ENCODE data around the gene CITED4. TPM values are rescaled to one million over a fixed set of nuclear protein-coding genes. Genes with fewer than 3 reads are reported as not detected.

The CITED4 gene
- polyA plus RNA-seq, 4 donors, result 3.8 to 7.7 (median 4.7) TPM

DNA sequence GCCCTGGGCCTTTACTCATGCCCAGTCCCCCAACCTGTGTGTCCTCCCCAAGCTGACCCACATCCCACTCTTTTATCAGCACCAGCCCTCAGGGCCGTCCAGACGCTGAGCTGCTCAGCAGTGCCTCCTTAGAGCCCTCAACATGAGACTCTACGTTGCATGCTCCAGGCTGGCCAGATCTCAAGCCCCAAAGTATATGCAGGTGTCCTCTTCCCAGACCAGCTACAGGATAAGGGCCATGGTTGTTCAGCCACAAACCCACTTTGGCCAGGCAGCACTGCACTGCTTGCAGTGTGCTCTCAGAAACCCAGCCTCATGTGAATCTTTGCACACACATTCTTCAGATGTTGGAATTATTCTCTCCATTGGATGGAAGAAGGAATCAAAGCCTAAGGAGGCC lies 6.0 kb downstream of the CITED4 start:
- no peak for DNase-seq (ENCODE audit: low read depth in 4 of 4, low spot score in 3 of 4)

- no peak for DNase-seq (ENCODE audit: low read depth in 4 of 4, low spot score in 3 of 4)
Observed at GRCh38 chr1:40855513-40855912, 6.7 kb downstream of the CITED4 start.

GRCh38 chr1:40853885-40854170 lies 8.3 kb downstream of the CITED4 start:
- DNase-seq (ENCODE audit: low read depth in 4 of 4, low spot score in 3 of 4), result no peak

DNA sequence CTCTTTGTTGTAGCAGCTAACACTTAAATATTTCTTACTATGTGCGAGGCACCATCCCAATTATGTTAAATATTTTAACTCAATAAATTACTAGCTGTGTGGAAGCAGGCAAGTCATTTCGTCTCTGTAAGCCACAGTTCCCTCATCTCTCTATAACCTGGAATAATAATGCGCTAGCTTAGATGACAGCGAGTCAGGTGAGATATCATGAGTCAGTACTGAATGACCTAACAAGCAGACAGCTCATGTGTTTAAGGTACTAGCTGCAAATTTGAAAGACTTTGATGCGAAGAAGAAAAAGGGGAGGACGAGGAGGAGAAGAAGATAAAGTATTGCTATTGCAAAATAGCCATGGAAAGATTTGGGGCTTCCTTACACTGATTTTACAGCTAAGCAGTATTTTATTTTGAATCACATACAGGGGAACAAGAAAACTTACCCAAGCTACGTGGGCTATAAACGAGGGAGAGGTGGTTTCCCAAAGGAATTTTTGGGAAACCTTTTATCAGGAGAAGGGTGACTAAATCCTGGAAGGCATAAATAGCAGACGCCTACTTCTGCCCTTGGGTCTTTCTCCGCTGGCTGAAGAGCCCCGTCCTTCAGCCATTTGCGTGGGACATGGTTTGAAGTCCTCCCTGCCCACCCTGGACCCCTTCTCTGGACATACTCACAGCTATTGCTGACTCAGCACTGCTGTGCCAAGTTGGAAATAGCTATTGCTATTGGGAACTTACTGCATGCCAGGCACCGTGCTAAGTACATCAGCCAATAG lies 8.9 kb downstream of the CITED4 start:
- DNase-seq (ENCODE audit: low read depth in 4 of 4, low spot score in 3 of 4), result no peak

GRCh38 chr1:40851643-40852042 lies 10.5 kb downstream of the CITED4 start:
- no peak for DNase-seq (ENCODE audit: low read depth in 4 of 4, low spot score in 3 of 4)

- no peak for DNase-seq (ENCODE audit: low read depth in 4 of 4, low spot score in 3 of 4)
Observed at GRCh38 chr1:40849801-40850592, 12.2 kb downstream of the CITED4 start.

GRCh38 chr1:40848530-40849189 lies 13.5 kb downstream of the CITED4 start:
- DNase-seq (ENCODE audit: low read depth in 4 of 4, low spot score in 3 of 4), result no peak

GRCh38 chr1:40847023-40847745 lies 15.0 kb downstream of the CITED4 start:
- no peak for DNase-seq (ENCODE audit: low read depth in 4 of 4, low spot score in 3 of 4)

DNA sequence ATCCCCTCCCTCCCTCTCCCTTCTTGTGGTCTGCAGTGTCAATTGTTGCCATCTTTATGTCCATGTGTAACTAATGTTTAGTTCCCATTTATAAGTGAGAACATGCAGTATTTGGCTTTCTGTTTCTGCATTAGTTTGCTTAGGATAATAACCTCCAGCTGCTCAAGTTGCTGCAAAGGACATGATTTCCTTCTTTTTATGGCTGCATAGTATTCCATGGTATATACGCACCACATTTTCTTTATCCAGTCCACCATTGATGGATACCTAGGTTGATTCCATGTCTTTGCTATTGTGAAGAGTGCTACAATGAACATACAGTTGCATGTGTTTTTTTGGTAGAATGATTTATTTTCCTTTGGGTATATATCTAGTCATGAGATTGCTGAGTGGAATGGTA lies 16.3 kb downstream of the CITED4 start:
- no peak for DNase-seq (ENCODE audit: low read depth in 4 of 4, low spot score in 3 of 4)

DNA sequence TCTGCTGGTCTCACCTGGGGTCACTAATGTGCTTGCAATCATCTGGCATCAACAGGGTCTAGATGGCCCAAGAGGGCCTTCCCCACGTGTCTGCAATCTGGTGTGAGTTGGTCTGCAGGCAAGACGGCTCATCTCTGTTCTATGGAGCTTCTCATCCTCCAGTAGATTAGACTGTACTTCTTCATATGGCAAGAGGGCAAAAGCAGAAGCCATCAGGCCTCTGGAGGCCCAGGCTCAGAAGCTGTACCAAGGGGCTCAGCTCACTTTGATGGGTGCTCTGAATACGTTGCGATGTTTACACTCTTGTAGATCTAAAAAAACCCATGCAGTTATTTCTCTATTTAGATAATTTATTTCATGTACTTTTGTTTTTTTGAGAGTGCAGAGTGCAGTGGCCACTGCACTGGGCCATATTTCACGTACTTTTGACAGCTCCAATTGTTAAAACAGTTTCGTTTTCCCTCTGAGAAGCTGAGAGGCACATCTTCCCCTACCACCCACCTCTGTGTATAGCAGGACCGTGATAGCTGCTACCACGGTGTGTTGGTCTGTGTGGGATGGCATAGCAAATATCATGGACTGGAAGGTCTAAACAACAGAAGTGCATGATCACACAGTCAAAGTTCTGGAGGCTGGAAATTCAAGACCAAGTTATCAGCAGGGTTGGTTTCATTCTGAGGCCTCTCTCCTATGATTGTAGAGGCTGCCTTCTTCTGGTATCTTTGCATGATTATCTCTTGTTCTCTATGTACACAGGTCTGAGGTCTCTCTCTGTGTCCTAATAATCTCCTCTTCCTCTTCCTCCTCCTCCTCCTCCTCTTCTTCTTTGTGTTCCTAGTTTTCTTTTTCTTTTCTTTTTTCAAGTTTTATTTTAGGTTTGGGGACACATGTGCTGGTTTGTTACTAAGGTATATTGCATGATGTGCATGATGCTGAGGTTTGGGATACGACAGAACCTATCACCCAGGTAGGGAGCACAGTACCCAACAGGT lies 17.0 kb downstream of the CITED4 start:
- DNase-seq (ENCODE audit: low read depth in 4 of 4, low spot score in 3 of 4), result no peak

- no peak for DNase-seq (ENCODE audit: low read depth in 4 of 4, low spot score in 3 of 4)
Observed at GRCh38 chr1:40844079-40844478, 18.1 kb downstream of the CITED4 start.

DNA sequence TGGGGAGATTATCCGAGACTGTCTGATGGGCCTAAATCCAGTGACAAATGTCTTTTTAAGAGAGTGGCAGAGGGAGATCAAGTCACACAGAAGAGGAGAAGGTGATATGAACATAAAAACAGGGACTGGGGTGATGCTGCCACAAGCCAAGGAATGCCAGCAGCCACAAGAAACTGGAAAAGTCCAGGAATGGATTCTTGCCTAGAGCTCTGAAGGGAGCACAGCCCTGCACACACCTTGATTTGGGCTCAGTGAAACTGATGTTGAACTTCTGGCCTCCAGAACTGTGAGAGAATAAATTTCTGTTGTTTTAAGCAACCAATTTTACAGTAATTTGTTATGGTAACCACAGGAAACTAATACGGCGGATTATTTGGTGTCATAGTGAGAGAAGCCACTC lies 19.5 kb downstream of the CITED4 start:
- DNase-seq (ENCODE audit: low read depth in 4 of 4, low spot score in 3 of 4), result no peak

- peak in 1 of 4 donors; percentile 48 for DNase-seq (ENCODE audit: low read depth in 4 of 4, low spot score in 3 of 4)
Observed at GRCh38 chr1:40842207-40842606, 20.0 kb downstream of the CITED4 start.

- no peak for DNase-seq (ENCODE audit: low read depth in 4 of 4, low spot score in 3 of 4)
Observed at GRCh38 chr1:40841602-40842001, 20.6 kb downstream of the CITED4 start.

DNA sequence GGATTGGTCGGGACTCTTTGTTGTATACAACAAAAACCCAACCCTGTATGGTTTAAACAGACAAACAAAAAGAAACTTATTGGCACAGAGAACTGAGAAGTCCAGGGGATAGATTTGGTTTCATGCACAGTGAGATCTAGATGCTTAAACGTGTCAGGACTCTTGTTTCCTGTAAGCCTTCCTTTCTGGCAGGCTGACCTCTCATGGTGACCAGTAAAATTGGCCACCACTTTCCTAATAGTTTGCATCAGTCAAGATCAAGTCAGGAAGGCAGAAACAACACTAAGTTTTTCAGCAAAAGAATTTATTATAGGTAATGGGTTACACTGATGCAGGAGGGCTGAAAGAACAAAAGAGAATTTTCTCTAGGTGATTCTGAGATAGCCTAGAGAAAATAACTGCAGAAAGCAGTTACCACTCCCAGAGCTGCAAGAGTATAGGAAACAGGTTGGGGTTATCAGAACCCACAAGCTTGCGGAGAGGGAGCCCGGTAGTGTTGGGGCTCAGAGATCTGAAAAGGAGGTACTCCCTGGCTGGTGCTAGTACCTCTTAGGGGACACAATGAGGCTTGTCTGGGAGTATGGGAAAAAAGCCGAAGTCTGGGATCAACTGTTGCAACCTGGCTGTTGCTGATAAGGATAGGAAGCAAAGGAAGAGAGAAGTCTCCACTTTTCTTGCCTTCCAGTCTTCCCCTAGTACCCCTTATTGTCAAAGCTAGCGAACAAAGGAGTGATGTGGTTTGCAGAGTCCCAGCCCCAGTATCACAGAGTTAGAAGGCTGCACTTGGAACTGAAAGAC lies 21.4 kb downstream of the CITED4 start:
- no peak for DNase-seq (ENCODE audit: low read depth in 4 of 4, low spot score in 3 of 4)

DNA sequence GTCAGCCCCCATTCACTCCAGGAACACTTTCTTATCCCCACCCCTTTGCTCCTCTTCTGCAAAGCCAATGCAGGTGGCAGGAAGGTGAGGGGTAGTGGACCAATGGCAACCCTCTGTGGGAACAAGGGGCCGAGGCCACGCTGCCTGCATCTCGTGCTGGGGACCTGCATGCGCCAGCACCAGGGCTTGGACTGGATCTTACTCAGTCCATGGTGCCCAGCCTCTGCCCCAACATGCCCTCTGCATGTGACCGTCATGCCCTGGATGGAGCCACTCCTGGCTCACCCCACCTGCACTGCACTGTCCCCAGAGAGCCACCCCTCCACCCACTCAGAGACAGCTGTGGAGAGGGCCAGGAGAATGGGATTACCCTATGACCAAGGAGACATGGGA lies 22.2 kb downstream of the CITED4 start:
- no peak for DNase-seq (ENCODE audit: low read depth in 4 of 4, low spot score in 3 of 4)

DNA sequence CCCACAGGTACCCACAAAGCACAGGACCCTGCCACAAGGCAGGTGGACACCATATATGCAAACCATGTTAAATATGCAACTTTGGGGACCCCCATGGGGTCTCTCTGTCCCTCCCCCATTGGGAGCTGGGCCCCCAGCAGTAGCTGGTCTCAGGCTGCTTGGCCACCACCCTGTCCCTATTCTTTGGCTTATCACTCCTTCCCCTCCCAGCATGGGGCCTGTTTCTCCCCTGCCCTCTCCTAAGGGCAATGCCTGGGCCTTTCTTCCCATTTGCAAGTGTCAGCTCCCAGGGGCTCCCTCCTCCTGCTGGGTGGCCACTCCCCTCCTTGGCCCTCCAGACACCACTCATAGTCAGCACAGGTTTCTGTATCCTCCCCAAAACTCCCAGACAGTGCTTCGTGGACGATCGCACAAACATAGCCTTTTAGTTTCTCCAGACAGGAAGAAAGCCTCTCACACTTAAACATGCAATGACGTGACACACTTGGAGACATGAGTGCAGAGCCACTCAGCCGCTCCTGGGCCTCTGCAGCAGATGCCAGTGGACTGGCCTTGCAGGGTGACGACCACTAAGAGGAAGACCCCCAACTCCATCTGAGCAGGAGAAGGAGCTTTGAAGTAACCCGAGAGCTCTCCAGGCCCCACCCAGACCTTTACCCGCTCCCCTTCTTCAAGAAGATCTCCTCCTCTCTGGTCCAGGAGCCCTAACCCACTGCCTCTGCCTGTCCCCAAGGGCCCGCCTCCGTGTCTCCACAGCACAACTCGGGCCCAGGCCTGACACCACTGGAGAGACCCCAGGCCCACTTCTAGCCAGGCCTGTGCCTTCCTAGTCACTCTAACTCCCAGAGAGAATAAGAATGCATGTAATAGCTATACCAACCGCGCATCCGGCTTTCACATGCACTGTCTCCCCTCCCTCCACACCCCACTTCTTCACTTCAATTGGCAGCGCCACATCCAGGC lies 22.9 kb downstream of the CITED4 start:
- DNase-seq (ENCODE audit: low read depth in 4 of 4, low spot score in 3 of 4), result no peak

All from right renal pelvis (tissue), 4 donors.